OCI-LY7 (cell line): ENCODE measurements around the gene PAPOLB.

ENCODE experiments used
- CTCF ChIP-seq: fragments of 200-600 bp; sonication (generic); conservative IDR thresholded peaks from 2 replicates; pipeline ENCODE4 v1.5.1; 2014; ENCODE audit warnings: mild to moderate bottlenecking, antibody characterized with exemption, low read length, moderate library complexity, mixed read lengths
- EZH2phosphoT487 ChIP-seq: fragments of 200-600 bp; sonication (generic); IDR thresholded peaks from 2 replicates; pipeline ENCODE4 v1.6.1; 2018; ENCODE audit warnings: low read depth, borderline replicate concordance, mild to moderate bottlenecking, mixed run types, antibody characterized with exemption, low read length, moderate library complexity, mixed read lengths

DNA sequence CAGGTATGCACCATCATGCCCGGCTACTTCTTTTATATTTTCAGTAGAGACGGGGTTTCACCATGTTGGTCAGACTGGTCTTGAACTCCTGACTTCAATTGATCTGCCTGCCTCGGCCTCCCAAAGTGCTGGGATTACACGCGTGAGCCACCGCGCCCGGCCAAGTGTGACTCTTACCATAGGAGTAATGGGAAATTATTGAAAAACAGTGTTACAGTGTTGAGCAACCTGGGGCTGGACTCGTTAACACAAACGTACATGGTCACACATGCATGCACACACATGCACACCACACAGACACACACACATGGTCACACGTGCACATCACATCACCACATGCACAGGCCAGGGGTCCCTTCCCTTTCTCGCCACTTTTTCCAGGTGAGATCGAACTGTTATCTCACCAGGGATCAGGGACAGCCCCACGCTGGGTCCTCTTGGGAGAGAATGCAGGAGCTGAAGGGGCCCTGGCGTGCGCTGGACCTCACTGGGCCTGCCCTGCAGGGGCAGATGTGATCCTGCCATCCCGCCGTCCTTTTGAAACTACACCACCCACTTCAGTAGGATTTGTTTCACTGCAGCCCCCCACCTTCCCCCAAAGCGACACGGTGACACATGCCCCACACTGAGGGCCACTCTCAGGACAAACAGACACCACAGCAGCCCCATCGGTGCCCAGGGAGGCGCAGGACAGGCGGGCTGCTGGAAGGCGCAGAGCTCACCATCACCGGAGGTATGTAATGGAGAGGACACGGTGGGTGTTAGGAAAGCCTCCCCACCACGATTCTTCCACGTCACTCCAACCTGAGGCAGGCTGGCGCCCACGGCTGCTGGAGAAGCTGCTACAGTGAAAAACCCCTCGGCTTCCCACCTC, 11.5 kb upstream of the PAPOLB start:
- TF ChIP-seq CTCF, result no peak
- no peak for TF ChIP-seq EZH2phosphoT487
